Fibroblast of lung (primary cell): ENCODE data around the gene ZFP57.

Source experiments
- CTCF ChIP-seq, 2 donors: IDR thresholded peaks in 1 of 2; conservative IDR thresholded peaks in 1 of 2; 1 replicate in 1 of 2; 2 replicates in 1 of 2; pipeline ENCODE4 v1.5.1; 2011 to 2012; ENCODE audit warnings: low read length in 2 of 2, control low read depth in 1 of 2, inconsistent platforms in 1 of 2, low read depth in 1 of 2, mild to moderate bottlenecking in 1 of 2
- EZH2 ChIP-seq: IDR thresholded peaks from 2 replicates; pipeline ENCODE4 v1.5.1; 2012; ENCODE audit warnings: low read length, control low read depth, mild to moderate bottlenecking; ENCODE audit errors: missing control alignments

- TF ChIP-seq CTCF (conservative IDR thresholded peaks at IDR 0.05 in 1 of 2, IDR thresholded peaks at IDR 0.05 in 1 of 2; ENCODE audit: low read depth in 1 of 2, low read length in 2 of 2) = no peak
- no peak for TF ChIP-seq EZH2
Measured at GRCh38 chr6:29694637-29695036, 13.7 kb upstream of the ZFP57 start.
